Globus pallidus (tissue), 1 donor: ENCODE measurements around the gene NSUN3.
"Not testable (repeated sequence)": the region's sequence is repeated elsewhere in the genome, so short reads cannot be mapped to it uniquely, and the experiment has no call there.

ENCODE experiments used
- DNase-seq: peaks from one replicate; pipeline ENCODE4 v3.0.0-alpha.2; 2015; ENCODE audit warnings: low spot score

NSUN3 gene

GRCh38 chr3:94062513-94063404 is at the start of gene NSUN3, which contains the start of gene DHFR2:
NSUN3 (plus strand) TSS chr3:94063061; CDS start chr3:94063127, 66 bp downstream.
DHFR2 (minus strand) TSS chr3:94062916; CDS start chr3:94061511, 1,405 bp downstream.
- peak; percentile 86 for DNase-seq

- DNase-seq = no peak
Observed at GRCh38 chr3:94015025-94015424, 47.8 kb upstream of the NSUN3 start.

DNA sequence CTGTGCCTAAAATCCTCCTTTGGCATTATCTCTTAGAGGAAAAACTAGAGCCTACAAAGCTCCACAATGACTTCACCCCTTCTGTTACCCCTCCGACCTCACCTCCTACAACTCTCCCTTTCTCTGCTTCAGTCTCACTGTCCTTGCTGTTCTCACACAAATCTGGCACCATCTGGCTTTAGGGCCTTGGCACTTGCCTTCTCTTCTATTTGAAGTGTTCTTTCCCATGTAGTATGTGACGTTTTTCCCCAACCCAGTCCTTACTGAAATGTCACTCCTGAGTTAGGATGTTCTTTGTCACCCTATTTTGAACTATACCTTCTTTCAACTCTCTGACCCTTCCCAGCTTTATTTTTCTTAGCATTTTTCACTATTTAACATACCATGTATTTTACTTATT is 43.2 kb upstream of the NSUN3 start:
- DNase-seq = no peak

DNA sequence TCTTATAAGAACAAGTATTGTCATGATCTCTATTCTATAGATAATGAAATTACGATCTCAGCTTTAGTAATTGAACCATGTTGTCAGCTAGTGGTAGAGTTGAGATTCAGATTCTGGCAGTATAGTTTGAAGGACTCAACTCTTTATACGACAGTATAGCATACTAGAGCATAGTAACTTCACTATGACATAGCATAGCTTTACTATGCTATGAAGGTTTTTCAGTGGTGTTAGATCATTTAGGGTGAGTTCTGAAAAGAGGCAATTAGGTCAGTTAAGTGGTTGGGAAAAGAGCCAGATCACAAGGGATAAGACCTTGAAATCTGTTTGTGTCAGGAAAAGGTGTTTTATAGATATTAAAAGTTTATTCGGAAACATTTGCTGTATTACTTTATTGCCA is 42.6 kb upstream of the NSUN3 start:
- no peak for DNase-seq

DNA sequence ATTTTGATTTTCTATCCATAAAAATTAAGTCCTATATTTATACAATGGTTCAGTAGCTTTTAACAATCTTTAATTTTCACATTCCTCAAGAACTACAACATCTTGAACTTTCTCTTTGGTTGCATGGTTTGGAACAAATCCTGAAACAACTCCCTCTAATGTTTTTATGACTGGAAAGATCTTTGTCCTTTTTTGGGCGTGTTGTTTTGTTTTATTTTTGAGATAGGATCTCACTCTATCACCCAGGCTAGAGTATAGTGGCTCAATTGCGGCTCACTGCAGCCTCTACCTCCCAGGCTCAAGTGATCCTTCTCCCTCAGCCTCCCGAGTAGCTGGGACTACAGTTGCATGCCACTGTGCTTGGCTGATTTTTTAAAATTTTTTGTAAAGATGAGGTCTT is 38.5 kb upstream of the NSUN3 start:
- DNase-seq = no peak

DNA sequence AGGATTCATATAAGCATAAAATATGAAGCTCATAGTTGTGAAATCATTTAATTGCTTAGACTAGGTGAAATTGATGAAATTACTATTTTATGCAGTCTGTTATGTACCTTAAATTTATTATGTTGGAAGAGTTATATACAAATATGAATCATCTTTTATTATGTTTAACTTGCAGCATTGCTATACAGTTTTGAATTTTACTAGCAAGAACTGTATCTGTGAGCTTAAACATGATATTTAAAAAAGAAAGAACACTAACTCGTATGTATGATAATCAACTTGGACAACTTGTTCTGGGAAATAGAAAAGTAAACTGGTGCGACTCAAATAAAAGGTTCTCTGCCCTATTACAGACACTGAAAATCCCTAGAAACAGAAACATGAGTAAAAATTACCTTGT is 36.2 kb upstream of the NSUN3 start:
- DNase-seq = no peak

GRCh38 chr3:94028093-94028837 is 34.6 kb upstream of the NSUN3 start, which contains the start of gene STX19:
STX19 (minus strand) TSS chr3:94028597; CDS start chr3:94015269, 13,328 bp downstream.
- no peak for DNase-seq

DNA sequence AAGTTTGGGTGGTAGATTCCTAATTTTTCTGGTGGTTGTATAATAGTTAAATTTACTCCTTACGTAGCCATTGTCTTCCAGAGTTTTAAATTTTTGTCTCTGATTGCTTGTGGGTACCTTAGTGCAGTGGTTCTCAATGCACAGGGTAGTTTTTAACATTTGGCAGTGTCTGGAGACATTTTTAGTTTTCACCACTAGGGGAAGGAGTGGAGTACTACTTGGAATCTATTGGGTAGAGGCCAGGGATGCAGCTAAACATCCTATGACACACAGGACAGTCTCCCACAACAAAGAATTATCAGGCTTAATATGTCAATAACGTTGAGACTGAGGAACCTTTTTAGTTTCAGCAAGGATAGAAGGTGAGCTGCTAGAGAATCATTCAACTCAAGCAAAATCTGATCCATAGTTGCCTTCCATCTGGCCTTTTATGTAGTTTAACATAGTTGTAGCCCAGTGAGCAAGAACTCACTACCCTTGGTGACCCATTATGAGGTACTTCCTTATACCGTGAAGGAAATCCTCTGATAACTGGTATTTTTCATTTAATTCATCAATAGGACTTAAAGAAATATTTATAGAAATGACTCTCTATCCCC is 25.9 kb upstream of the NSUN3 start:
- peak; percentile 43 for DNase-seq

GRCh38 chr3:94043285-94043684 is 19.6 kb upstream of the NSUN3 start:
- no peak for DNase-seq

- DNase-seq = not testable (repeated sequence)
Observed at GRCh38 chr3:94044100-94044936, 18.5 kb upstream of the NSUN3 start.

DNA sequence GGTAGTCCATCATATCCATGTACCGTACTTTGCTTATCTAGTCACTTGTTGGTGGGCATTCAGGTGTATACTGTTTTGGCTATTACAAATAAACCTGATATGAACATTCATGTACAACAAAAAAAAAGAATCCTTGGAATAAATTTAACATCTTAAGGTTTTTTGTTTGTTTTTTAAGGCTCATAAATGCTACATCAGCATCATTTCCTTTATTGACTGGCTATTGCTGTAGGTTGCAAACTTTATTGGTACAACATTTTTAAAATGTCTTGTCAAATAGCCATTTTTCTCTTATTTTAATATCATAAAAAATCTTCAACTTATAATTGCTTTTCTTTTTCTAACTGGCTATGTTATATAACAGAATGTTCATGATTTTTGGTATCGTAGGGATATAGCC is 16.3 kb upstream of the NSUN3 start:
- no peak for DNase-seq

- no peak for DNase-seq
Observed at GRCh38 chr3:94049267-94049666, 13.6 kb upstream of the NSUN3 start.

DNA sequence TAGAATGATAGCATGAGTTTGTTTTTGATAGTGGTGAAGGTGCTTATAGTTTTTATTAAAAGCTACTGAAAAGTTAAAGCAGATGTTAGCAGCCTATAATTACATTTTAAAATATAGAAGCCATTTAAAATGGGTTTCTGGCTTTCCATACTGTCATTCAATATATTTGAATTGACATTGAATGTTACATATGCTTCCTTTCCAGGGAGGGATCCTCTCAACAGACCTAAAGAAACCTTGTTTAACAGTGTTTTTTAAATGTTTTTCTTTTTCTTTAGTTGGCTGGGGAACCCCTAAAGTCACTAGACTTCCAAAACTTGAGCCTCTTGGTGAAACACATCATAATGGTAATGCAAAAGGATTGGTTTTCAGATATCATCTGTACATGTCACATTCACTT is 12.3 kb upstream of the NSUN3 start:
- no peak for DNase-seq

- no peak for DNase-seq
Observed at GRCh38 chr3:94061297-94061696, 1.6 kb upstream of the NSUN3 start.

DNA sequence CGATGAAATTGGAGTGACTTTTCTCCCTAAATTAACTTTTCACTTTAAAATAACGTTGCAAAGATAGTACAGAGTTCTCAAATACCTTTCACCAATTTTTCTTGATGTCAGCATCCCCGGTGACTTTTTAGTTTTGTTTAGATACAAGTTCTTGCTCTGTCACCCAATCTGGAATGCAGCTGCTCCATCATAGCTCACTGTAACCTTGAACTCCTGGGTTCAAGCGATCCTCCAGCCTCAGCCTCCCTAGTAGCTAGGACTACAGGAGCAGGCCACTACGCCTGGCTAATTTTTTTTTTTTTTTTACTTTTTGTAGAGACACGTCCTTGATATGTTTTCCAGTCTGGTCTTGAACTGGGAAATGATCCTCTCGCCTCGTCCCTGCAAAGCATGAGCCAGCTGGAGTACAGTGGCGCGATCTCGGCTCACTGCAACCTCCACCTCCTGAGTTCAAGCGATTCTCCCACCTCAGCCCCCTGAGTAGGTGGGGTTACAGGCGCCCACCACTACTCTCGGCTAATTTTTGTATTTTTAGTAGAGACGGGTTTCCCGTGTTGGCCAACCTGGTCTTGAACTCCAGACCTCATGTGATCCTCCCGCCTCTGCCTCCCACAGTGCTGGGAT is 747 bp downstream of the NSUN3 start:
- DNase-seq = no peak

GRCh38 chr3:94064243-94064860 is 1.5 kb downstream of the NSUN3 start:
- DNase-seq = no peak

DNA sequence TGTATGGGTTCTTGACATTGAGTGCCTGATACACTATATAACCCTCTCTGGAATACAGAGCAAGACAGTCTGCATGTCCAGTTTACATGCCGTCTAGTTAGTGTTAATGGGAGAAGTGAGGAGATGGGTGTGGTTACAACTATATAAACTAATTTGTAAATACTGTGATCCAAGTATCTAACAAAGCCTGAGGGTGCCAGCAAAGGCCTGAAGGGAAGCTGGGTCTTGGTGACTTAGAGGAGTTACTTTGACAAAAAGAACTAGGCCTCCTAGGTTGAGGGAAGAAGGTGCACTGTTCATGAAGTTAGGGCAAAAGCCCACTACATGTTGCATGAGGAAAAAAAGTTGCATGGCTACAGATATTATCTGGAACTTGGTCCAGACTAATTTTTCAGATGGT is 2.3 kb downstream of the NSUN3 start:
- DNase-seq = no peak

- no peak for DNase-seq
Observed at GRCh38 chr3:94065819-94066480, 3.1 kb downstream of the NSUN3 start.

GRCh38 chr3:94066506-94067500 is 3.9 kb downstream of the NSUN3 start:
- DNase-seq = no peak
